ENCODE results near the gene DDX50.
"Not testable (repeated sequence)": the region's sequence is repeated elsewhere in the genome, so short reads cannot be mapped to it uniquely, and the experiment has no call there.

DDX50 gene, protein sequence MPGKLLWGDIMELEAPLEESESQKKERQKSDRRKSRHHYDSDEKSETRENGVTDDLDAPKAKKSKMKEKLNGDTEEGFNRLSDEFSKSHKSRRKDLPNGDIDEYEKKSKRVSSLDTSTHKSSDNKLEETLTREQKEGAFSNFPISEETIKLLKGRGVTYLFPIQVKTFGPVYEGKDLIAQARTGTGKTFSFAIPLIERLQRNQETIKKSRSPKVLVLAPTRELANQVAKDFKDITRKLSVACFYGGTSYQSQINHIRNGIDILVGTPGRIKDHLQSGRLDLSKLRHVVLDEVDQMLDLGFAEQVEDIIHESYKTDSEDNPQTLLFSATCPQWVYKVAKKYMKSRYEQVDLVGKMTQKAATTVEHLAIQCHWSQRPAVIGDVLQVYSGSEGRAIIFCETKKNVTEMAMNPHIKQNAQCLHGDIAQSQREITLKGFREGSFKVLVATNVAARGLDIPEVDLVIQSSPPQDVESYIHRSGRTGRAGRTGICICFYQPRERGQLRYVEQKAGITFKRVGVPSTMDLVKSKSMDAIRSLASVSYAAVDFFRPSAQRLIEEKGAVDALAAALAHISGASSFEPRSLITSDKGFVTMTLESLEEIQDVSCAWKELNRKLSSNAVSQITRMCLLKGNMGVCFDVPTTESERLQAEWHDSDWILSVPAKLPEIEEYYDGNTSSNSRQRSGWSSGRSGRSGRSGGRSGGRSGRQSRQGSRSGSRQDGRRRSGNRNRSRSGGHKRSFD

GRCh38 chr10:68901105-68901927 lies at the start of gene DDX50:
Gene DDX50 (plus strand): TSS chr10:68901315. CDS start chr10:68901385, 70 bp downstream.
- Histone ChIP-seq H3K27ac (peak within 1 kb of the TSS; percentile 98), H3K4me3 (peak within 1 kb of the TSS; percentile 93)
- TF ChIP-seq, protein P1, sequence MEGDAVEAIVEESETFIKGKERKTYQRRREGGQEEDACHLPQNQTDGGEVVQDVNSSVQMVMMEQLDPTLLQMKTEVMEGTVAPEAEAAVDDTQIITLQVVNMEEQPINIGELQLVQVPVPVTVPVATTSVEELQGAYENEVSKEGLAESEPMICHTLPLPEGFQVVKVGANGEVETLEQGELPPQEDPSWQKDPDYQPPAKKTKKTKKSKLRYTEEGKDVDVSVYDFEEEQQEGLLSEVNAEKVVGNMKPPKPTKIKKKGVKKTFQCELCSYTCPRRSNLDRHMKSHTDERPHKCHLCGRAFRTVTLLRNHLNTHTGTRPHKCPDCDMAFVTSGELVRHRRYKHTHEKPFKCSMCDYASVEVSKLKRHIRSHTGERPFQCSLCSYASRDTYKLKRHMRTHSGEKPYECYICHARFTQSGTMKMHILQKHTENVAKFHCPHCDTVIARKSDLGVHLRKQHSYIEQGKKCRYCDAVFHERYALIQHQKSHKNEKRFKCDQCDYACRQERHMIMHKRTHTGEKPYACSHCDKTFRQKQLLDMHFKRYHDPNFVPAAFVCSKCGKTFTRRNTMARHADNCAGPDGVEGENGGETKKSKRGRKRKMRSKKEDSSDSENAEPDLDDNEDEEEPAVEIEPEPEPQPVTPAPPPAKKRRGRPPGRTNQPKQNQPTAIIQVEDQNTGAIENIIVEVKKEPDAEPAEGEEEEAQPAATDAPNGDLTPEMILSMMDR (IDR thresholded peaks at IDR 0.05): no peak
- peak; percentile 99 for DNase-seq (ENCODE audit: low spot score)

- TF ChIP-seq, protein P1 (IDR thresholded peaks at IDR 0.05): no peak
- Histone ChIP-seq H3K27ac (no peak overlapping the region), H3K4me3 (no peak overlapping the region)
- no peak for DNase-seq (ENCODE audit: low spot score)
These were observed 44.8 kb upstream of the DDX50 start for GRCh38 chr10:68856352-68856751.

DNA sequence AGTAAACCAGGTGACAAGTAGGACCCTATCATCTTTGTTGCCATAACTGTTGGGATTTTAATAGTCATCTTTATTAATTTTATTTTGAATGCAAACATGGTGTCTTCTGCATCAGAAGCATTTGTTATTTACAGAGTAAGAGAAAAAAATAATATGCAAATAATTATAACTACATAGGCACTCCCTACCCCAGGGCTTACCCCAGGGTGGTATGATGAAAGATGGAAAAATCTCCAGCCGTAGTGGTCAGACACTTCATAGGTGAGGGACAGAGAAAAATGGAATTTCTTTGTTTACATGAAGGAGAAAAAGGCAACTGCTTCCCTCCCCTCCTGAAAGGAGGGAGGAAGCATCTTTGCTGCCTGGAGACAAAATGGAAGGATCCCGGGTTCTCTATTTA lies 44.1 kb upstream of the DDX50 start:
- TF ChIP-seq, protein P1 (IDR thresholded peaks at IDR 0.05): no peak
- no peak overlapping the region for H3K4me3 ChIP-seq
- H3K27ac ChIP-seq: no peak overlapping the region
- no peak for DNase-seq (ENCODE audit: low spot score)

GRCh38 chr10:68861253-68861652 lies 39.9 kb upstream of the DDX50 start:
- DNase-seq (ENCODE audit: low spot score): no peak
- Histone ChIP-seq H3K4me3 (no peak overlapping the region), H3K27ac (no peak overlapping the region)
- TF ChIP-seq, protein P1 (IDR thresholded peaks at IDR 0.05): no peak

DNA sequence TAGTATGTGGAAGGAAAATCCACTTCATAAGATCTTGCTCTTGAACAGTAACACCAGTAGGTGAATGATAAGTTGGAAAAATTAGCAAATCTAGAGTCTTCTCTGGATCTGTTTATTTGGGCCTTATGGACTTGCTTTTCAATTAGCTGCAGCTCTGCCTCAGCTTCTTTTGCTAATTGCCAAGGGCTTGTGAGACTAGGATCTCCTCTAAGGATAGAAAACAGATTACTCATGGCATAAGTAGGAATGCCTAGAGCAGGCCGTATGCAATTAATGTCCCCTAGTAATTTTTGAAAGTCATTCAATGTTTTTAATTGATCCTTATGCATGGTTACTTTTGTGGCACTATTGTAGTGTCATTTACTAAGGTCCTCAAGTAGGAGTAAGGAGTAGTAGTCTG lies 36.5 kb upstream of the DDX50 start:
- DNase-seq (ENCODE audit: low spot score): no peak
- no peak overlapping the region for H3K4me3 ChIP-seq
- TF ChIP-seq, protein P1 (IDR thresholded peaks at IDR 0.05): no peak
- H3K27ac ChIP-seq: no peak overlapping the region

- not testable (repeated sequence) for H3K4me3 ChIP-seq; H3K27ac ChIP-seq; DNase-seq (ENCODE audit: low spot score)
These were observed 32.9 kb upstream of the DDX50 start for GRCh38 chr10:68868173-68868572.

DNA sequence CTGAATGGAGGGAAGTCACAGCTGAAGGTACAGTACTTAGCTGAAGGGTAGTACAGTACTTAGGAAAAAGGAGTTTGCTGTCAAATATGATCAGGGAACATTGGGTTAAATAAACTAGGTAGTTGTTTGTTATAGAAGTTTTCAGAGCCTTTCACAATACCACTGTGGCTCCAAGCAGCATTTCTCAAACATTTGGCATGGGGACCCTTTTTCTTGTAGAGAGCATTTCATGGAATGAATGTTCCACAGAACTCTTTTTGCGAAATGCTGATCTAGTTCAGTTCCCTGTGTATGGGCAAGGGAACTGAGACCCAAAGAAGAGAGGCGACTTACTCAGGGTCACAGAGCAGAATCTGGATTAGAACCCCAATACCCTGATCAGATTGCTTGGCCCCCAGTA lies 31.5 kb upstream of the DDX50 start:
- TF ChIP-seq, protein P1 (IDR thresholded peaks at IDR 0.05): no peak
- Histone ChIP-seq H3K4me3 (no peak overlapping the region), H3K27ac (no peak overlapping the region)
- DNase-seq (ENCODE audit: low spot score): no peak

All from coronary artery (tissue), 2 donors.